ENCODE data around the gene SIX4.

DNA sequence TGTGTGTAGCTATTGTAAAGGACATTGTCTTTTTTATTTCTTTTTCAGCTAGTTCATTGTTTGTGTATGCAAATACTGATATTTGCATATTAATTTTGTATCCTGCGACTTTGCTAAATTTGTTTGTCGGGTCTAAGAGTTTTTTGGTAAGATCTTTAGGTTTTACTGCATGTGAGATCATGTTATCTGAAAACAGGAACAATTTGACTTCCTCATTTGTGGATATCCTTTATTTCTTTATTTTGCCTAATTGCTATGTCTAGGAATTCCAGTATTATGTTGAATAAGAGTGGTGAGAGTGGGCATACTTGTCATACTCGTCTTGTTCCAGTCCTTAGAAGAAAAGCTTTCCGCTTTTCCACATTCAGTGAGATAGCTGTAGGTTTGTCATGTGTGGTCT, 28.8 kb downstream of the SIX4 start:
- TF ChIP-seq CTCF (conservative IDR thresholded peaks at IDR 0.05 in 1 of 2, IDR thresholded peaks at IDR 0.05 in 1 of 2; ENCODE audit: low read depth in 1 of 2, low read length in 2 of 2) (no peak), EZH2 (IDR thresholded peaks at IDR 0.05; ENCODE audit: low read length, missing control alignments) (no peak)
